CD1c-positive myeloid dendritic cell (primary cell): ENCODE measurements around the gene ZFP91.

Source experiments
- DNase-seq: peaks from one replicate; pipeline ENCODE4 v3.0.0-alpha.2; 2016; ENCODE audit errors: extremely low spot score

The ZFP91 gene

GRCh38 chr11:58580311-58580710 lies 1.4 kb downstream of the ZFP91 start:
- DNase-seq, result no peak

GRCh38 chr11:58582437-58582836 lies 3.6 kb downstream of the ZFP91 start:
- no peak for DNase-seq

- DNase-seq, result peak; percentile 22
Measured at GRCh38 chr11:58586998-58587397, 8.1 kb downstream of the ZFP91 start.

- no peak for DNase-seq
Measured at GRCh38 chr11:58591659-58592058, 12.8 kb downstream of the ZFP91 start.

GRCh38 chr11:58592760-58593472 lies 14.1 kb downstream of the ZFP91 start:
- no peak for DNase-seq

GRCh38 chr11:58594826-58595225 lies 16.0 kb downstream of the ZFP91 start:
- DNase-seq, result no peak

GRCh38 chr11:58596621-58597020 lies 17.8 kb downstream of the ZFP91 start:
- DNase-seq, result no peak

- DNase-seq, result no peak
Measured at GRCh38 chr11:58597486-58598144, 18.8 kb downstream of the ZFP91 start.

GRCh38 chr11:58600510-58600909 lies 21.6 kb downstream of the ZFP91 start:
- DNase-seq, result no peak

GRCh38 chr11:58606930-58607714 lies 28.3 kb downstream of the ZFP91 start:
- DNase-seq, result no peak

- DNase-seq, result no peak
Measured at GRCh38 chr11:58608331-58608730, 29.5 kb downstream of the ZFP91 start.

- peak; percentile 17 for DNase-seq
Measured at GRCh38 chr11:58609723-58610122, 30.9 kb downstream of the ZFP91 start.

- DNase-seq, result no peak
Measured at GRCh38 chr11:58613228-58613627, 34.4 kb downstream of the ZFP91 start.

GRCh38 chr11:58615559-58615958 lies 36.7 kb downstream of the ZFP91 start:
- no peak for DNase-seq

- DNase-seq, result no peak
Measured at GRCh38 chr11:58616594-58616993, 37.7 kb downstream of the ZFP91 start.

- no peak for DNase-seq
Measured at GRCh38 chr11:58617976-58618557, 39.2 kb downstream of the ZFP91 start.

- no peak for DNase-seq
Measured at GRCh38 chr11:58621586-58622262, 42.9 kb downstream of the ZFP91 start.

- no peak for DNase-seq
Measured at GRCh38 chr11:58622344-58622743, 43.5 kb downstream of the ZFP91 start, which contains the start of gene CNTF. Gene CNTF, plus strand, starts transcription at chr11:58622665. Its CDS starts 88 bp downstream, at chr11:58622753.

GRCh38 chr11:58625086-58625485 lies 46.2 kb downstream of the ZFP91 start:
- no peak for DNase-seq

- DNase-seq, result no peak
Measured at GRCh38 chr11:58625826-58626460, 47.1 kb downstream of the ZFP91 start.

GRCh38 chr11:58626934-58627483 lies 48.1 kb downstream of the ZFP91 start:
- no peak for DNase-seq
